ENCODE measurements around the gene CSF3R. TPM values are rescaled to one million over a fixed set of nuclear protein-coding genes. Genes with fewer than 3 reads are reported as not detected.

The CSF3R gene
- total and polyA plus RNA-seq, 9 of the 15 experiments (the other 6 are each of a cell fraction or from before 2014, with no cell fraction given), result 0.21 to 0.86 (median 0.40) TPM; not detected in 1

GRCh38 chr1:36510418-36510817 lies 27.7 kb upstream of the CSF3R start:
- peaks cover 0 to 12% of the 10 kb centered on the region in 2 experiments; a peak in 2 of 5 replicates for H3K27me3 ChIP-seq (ENCODE audit: control insufficient read depth in 2 of 2, insufficient read depth in 2 of 2, low read length in 2 of 2)

More at GRCh38 chr1:36510418-36510817, 27.7 kb upstream of the CSF3R start:
- Histone ChIP-seq H4K20me1 (replicated peaks; ENCODE audit: control insufficient read depth, insufficient read depth, low read length) (no peaks in the 10 kb centered on the region), H3K9me1 (ENCODE audit: control insufficient read depth, insufficient read depth, low read length) (no peaks in the 10 kb centered on the region), H3K27ac (ENCODE audit: extremely low read depth, low read depth, low read length) (no peak overlapping the region), H3K9ac (ENCODE audit: insufficient read depth in 1 of 2, low read depth in 2 of 2, low read length in 2 of 2) (peak overlapping the region in 1 of 2 experiments; percentile 26; a peak in 1 of 4 replicates), H2AFZ (ENCODE audit: low read depth, low read length) (no peak overlapping the region), H3K4me1 (replicated peaks in 1 of 2; ENCODE audit: control insufficient read depth in 2 of 2, insufficient read depth in 2 of 2, low read length in 2 of 2) (peaks cover 12 to 17% of the 10 kb centered on the region in 2 experiments), H3K79me2 (ENCODE audit: control insufficient read depth, insufficient read depth, low read length) (no peaks in the 10 kb centered on the region), H3K36me3 (ENCODE audit: control insufficient read depth, insufficient read depth, low read length) (no peaks in the 10 kb centered on the region), H3K9me3 (replicated peaks; ENCODE audit: control insufficient read depth, insufficient read depth, low read depth, low read length) (no peaks in the 10 kb centered on the region), H3K4me2 (ENCODE audit: insufficient read depth, low read length) (no peak overlapping the region), H3K4me3 (no peak overlapping the region)
- ChIA-PET POLR2A (interaction anchor here (0.8 to 1.2 kb wide), 2 partner anchors 18 to 28 kb away, joined by 3 to 4 read pairs; partner anchors contain the start of gene CSF3R), CTCF (ENCODE audit: low intra/inter-chr PET ratio) (interaction anchor here (0.6 to 0.7 kb wide), 2 partner anchors 43 to 220 kb away, joined by 3 read pairs; no protein-coding TSS in a partner anchor)
- FAIRE-seq, result no peak
- no peak for ATAC-seq
- TF ChIP-seq ZNF41 (CRISPR knock-in tag; conservative IDR thresholded peaks at IDR 0.05) (no peak), THRB (CRISPR knock-in tag; conservative IDR thresholded peaks at IDR 0.05) (no peak), IRF1 (CRISPR knock-in tag; IDR thresholded peaks at IDR 0.05; ENCODE audit: borderline replicate concordance) (no peak), ZNF140 (CRISPR knock-in tag; IDR thresholded peaks at IDR 0.05) (no peak), ESRRA (IDR thresholded peaks at IDR 0.05; ENCODE audit: borderline replicate concordance, low read depth) (no peak), EP400 (IDR thresholded peaks at IDR 0.05) (no peak)
- in situ Hi-C loops (cut with MboI), result no loop called here
- DNase-seq (ENCODE audit: extremely low read depth in 1 of 4, low spot score in 3 of 4), result no peak
- intact Hi-C loops (cut with micrococcal nuclease), result loop anchor here (2.0 kb wide), 1 partner anchor 64 kb away; no protein-coding TSS in a partner anchor
- 14% methylated on average over 7 of the region's 7 CpGs for WGBS (ENCODE audit: insufficient coverage, low coverage, missing lambda C conversion rate)
- BruUV-seq (replicated peaks), result no TSS peak

Measured in K562 (cell line).